Fibroblast of pulmonary artery (primary cell): Measurements from ENCODE around the gene LPP.

Source experiments
- DNase-seq: peaks from one replicate; pipeline ENCODE4 v3.0.0-alpha.2; 2010; ENCODE audit warnings: low read depth
- H3K4me3 ChIP-seq: replicated peaks from 2 replicates; pipeline ENCODE4 v1.5.1; 2011; ENCODE audit warnings: low read depth, mild to moderate bottlenecking, control low read depth, low read length, moderate library complexity
- CTCF ChIP-seq: IDR thresholded peaks from 2 replicates; pipeline ENCODE4 v1.5.1; 2011; ENCODE audit warnings: mild to moderate bottlenecking, control low read depth, low read length, inconsistent platforms; ENCODE audit errors: missing control alignments

The LPP gene

GRCh38 chr3:188242436-188243123, 88.6 kb downstream of the LPP start:
- TF ChIP-seq CTCF: no peak
- DNase-seq: no peak
- H3K4me3 ChIP-seq: no peak overlapping the region

GRCh38 chr3:188243124-188243795, 89.3 kb downstream of the LPP start:
- H3K4me3 ChIP-seq: no peak overlapping the region
- no peak for TF ChIP-seq CTCF
- no peak for DNase-seq

- DNase-seq: no peak
- H3K4me3 ChIP-seq: no peak overlapping the region
- TF ChIP-seq CTCF: no peak
Measured at GRCh38 chr3:188244395-188244861, 90.5 kb downstream of the LPP start.

- DNase-seq: no peak
- TF ChIP-seq CTCF: no peak
- no peak overlapping the region for H3K4me3 ChIP-seq
Measured at GRCh38 chr3:188246905-188247304, 92.9 kb downstream of the LPP start.

- no peak for DNase-seq
- TF ChIP-seq CTCF: no peak
- no peak overlapping the region for H3K4me3 ChIP-seq
Measured at GRCh38 chr3:188248036-188248561, 94.1 kb downstream of the LPP start.

- DNase-seq: no peak
- H3K4me3 ChIP-seq: no peak overlapping the region
- TF ChIP-seq CTCF: no peak
Measured at GRCh38 chr3:188253123-188253793, 99.3 kb downstream of the LPP start.
